ENCODE measurements around the gene BAHCC1. TPM values are rescaled to one million over a fixed set of nuclear protein-coding genes. Genes with fewer than 3 reads are reported as not detected.
A peak's percentile ranks its signal among the peaks of the same experiment; 100 is the strongest.

The BAHCC1 gene
- total and polyA plus RNA-seq, 12 donors, result 4.8 to 13.1 (median 9.2) TPM

DNA sequence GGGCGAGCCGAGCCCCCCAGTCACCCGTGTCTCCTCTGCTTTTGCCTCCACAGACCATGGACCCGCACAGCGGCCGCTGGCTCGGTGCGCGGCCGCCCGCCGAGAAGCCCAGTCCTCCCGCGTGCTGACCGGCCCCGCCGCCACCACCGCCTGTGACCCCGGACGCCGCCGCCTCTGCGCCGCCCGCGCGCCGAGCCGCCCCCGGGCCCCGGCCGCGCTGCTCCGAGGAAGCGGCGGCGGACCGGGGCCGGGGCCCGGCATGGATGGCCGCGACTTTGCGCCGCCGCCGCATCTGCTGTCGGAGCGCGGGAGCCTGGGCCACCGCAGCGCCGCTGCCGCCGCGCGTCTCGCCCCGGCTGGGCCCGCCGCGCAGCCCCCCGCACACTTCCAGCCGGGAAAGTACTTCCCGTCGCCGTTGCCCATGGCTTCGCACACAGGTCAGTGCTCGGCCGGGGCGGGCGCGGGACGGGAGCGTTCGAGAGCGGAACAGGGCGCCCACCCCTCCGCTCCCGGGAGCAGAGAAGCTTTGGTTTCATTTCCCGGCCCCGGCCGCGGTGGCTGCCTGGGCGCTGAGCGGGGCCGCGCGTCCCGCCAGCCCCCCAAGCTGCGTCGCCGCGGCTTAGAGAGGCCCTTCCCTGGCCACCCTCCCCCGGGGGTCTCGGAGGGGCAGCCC is 4.4 kb downstream of the BAHCC1 start:
- Histone ChIP-seq H3K36me3 (no peaks in the 10 kb centered on the region), H3K4me3 (peak overlapping the region; percentile 61 to 94 (median 78)), H3K9me3 (no peaks in the 10 kb centered on the region), H3K27me3 (peaks cover 0 to 51% (median 0%) of the 10 kb centered on the region in 7 donors), H3K27ac (peak overlapping the region; percentile 92 to 99 (median 96)), H3K4me1 (peaks cover 32 to 90% (median 47%) of the 10 kb centered on the region in 9 donors)
- ATAC-seq (no peak), DNase-seq (no peak)
- WGBS, 2 donors, result 0% methylated on average over 90 to 95 of the region's 95 CpGs
- intact Hi-C loops (cut with DNase I), result loop anchor here in 6 of 10 donors (2.0 to 10.0 kb wide), 6 partner anchors 83 to 145 kb away; no protein-coding TSS in a partner anchor
- TF ChIP-seq, protein P1, sequence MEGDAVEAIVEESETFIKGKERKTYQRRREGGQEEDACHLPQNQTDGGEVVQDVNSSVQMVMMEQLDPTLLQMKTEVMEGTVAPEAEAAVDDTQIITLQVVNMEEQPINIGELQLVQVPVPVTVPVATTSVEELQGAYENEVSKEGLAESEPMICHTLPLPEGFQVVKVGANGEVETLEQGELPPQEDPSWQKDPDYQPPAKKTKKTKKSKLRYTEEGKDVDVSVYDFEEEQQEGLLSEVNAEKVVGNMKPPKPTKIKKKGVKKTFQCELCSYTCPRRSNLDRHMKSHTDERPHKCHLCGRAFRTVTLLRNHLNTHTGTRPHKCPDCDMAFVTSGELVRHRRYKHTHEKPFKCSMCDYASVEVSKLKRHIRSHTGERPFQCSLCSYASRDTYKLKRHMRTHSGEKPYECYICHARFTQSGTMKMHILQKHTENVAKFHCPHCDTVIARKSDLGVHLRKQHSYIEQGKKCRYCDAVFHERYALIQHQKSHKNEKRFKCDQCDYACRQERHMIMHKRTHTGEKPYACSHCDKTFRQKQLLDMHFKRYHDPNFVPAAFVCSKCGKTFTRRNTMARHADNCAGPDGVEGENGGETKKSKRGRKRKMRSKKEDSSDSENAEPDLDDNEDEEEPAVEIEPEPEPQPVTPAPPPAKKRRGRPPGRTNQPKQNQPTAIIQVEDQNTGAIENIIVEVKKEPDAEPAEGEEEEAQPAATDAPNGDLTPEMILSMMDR (IDR thresholded peaks at IDR 0.05), result no peak

DNA sequence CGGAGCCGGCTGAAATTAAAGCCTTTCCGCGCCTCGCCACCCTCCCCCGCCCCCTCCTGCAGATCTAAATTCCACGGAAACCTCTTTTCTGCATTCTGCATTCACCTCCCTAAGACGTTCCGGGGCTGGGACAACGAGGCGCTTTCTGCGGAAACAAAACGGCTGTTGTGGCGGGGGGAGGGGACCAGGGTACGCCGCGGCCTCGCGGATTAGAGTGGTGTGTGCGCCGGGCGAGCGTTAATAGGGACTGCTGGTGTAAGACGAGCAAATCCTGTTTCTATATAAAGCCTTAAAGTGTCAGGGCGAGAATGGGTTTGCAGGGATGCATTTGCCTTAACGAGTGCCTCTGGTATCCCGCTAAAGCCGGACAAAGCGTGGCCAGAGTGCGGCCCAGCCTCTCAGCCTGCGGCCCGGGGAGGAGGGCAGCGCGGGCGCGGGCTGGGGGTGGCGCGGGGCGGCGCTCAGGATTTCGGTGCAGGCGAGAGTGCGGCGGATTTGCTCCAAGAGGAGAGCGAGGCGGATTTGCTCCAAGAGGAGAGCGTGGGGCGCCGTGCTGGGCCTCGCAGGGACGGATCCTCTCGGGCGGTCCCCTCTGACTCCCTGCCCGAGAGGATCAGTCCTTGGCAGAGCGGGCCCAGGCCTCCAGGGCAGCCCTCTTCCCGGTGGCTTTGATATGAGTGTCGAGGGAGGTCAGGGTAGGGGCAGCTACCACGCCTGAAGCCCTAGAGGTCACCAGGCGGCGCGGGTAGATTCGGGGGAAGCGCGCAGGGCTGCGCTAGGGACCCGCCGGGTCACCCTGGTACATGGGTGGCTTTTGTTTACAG is 5.1 kb downstream of the BAHCC1 start:
- DNase-seq, result peak in 1 of 2 donors; percentile 62
- H3K9me3 ChIP-seq, result no peaks in the 10 kb centered on the region
- peak; percentile 2 to 17 (median 10) for ATAC-seq
- TF ChIP-seq, protein P1 (IDR thresholded peaks at IDR 0.05), result no peak
- WGBS, 2 donors, result 9 to 13% methylated on average over 67 of the region's 67 CpGs
- H3K27ac ChIP-seq, result peak overlapping the region; percentile 92 to 99 (median 96)
- no peaks in the 10 kb centered on the region for H3K36me3 ChIP-seq
- intact Hi-C loops (cut with DNase I), result loop anchor here in 5 of 10 donors (2.0 to 10.0 kb wide), 4 partner anchors 82 to 108 kb away; no protein-coding TSS in a partner anchor
- H3K27me3 ChIP-seq, result peaks cover 0 to 44% (median 0%) of the 10 kb centered on the region in 7 donors
- peaks cover 37 to 90% (median 51%) of the 10 kb centered on the region in 9 donors for H3K4me1 ChIP-seq
- peak overlapping the region; percentile 61 to 94 (median 78) for H3K4me3 ChIP-seq

DNA sequence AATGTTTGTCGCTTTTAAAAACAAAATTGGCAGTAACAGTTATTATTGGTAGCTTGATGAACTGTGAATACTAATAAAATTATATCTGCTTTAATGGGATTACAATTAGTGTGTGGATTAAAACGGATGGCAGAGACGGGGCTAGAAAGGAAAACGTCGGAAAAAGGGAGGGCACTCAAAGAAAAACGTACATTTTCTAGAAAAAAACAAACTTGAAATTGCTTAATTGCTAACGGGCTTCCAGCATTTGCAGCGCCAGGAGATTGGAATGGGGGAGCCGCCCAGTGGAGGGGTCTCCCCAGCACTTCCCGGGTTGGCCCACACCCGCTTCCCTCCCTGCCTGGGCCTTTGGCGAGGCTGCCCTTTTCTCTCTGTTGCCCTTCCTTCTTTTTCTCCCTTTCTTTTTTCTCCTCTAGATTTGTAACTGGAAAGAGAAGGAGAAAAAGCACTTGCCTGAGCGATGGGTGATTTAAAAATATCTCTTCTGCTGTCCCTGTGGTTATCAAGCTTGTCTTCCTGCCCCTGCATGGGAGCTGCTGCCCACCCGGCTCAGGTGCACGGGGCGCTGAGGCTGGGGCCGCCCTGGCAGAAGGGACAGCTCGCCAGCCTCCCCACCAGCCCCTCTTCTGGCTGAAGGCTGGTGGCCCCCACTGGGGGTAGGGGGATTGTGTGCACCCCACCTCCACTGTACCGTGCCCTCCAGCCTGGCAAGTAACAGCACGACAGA is 5.9 kb downstream of the BAHCC1 start:
- ATAC-seq (no peak), DNase-seq (no peak)
- intact Hi-C loops (cut with DNase I), result loop anchor here in 5 of 10 donors (2.0 to 10.0 kb wide), 4 partner anchors 81 to 109 kb away; no protein-coding TSS in a partner anchor

More for the DNA sequence above, 5.9 kb downstream of the BAHCC1 start:
- H3K27ac ChIP-seq, result peak overlapping the region; percentile 92 to 99 (median 96)
- peaks cover 45 to 90% (median 59%) of the 10 kb centered on the region in 9 donors for H3K4me1 ChIP-seq
- no peaks in the 10 kb centered on the region for H3K36me3 ChIP-seq
- WGBS, 2 donors, result 46 to 60% methylated on average over 20 of the region's 20 CpGs
- TF ChIP-seq, protein P1 (IDR thresholded peaks at IDR 0.05), result no peak
- H3K4me3 ChIP-seq, result peak overlapping the region in 9 of 10 donors; percentile 65 to 94 (median 80)
- peaks cover 0 to 36% (median 0%) of the 10 kb centered on the region in 7 donors for H3K27me3 ChIP-seq
- no peaks in the 10 kb centered on the region for H3K9me3 ChIP-seq

Measured in heart right ventricle (tissue), 16 donors.